DOHH2 (cell line): ENCODE results near the gene NSUN3.

ENCODE experiments used
- H3F3A ChIP-seq: fragments of 200-600 bp; sonication (generic), shearing (Covaris generic); 2 replicates; pipeline ENCODE4 v1.6.0; 2016; ENCODE audit warnings: antibody characterized with exemption, mild to moderate bottlenecking; ENCODE audit not compliant: control insufficient read depth, insufficient read depth
- H3K27ac ChIP-seq: fragments of 200-600 bp; sonication (generic); 2 replicates; pipeline ENCODE4 v1.5.1; 2014; ENCODE audit warnings: low read depth, mild to moderate bottlenecking, low read length, moderate library complexity
- H3K27me3 ChIP-seq: fragments of 200-600 bp; sonication (generic); 2 replicates; pipeline ENCODE4 v1.6.1; 2014; ENCODE audit warnings: mild to moderate bottlenecking, low read length, mixed read lengths; ENCODE audit not compliant: control insufficient read depth
- H3K36me3 ChIP-seq: fragments of 200-600 bp; sonication (generic); 2 replicates; pipeline ENCODE4 v1.6.1; 2014; ENCODE audit warnings: mild to moderate bottlenecking, low read length, moderate library complexity, mixed read lengths; ENCODE audit not compliant: control insufficient read depth
- H3K4me1 ChIP-seq: fragments of 200-600 bp; sonication (generic); 2 replicates; pipeline ENCODE4 v1.6.1; 2014; ENCODE audit warnings: mild to moderate bottlenecking, low read length, mixed read lengths; ENCODE audit not compliant: control insufficient read depth
- H3K4me2 ChIP-seq: fragments of 200-600 bp; sonication (generic); 2 replicates; pipeline ENCODE4 v1.6.0; 2014; ENCODE audit warnings: mild to moderate bottlenecking, low read length, moderate library complexity
- H3K4me3 ChIP-seq: fragments of 200-600 bp; sonication (generic); 2 replicates; pipeline ENCODE4 v1.5.1; 2014; ENCODE audit warnings: mild to moderate bottlenecking, low read length, mixed read lengths
- H3K79me2 ChIP-seq: fragments of 200-600 bp; sonication (generic); 2 replicates; pipeline ENCODE4 v1.6.1; 2014; ENCODE audit warnings: mild to moderate bottlenecking, low read length, mixed read lengths; ENCODE audit not compliant: control insufficient read depth
- H3K9me2 ChIP-seq: fragments of 200-600 bp; sonication (generic); replicated peaks from 2 replicates; pipeline ENCODE4 v1.6.1; 2014; ENCODE audit warnings: mild to moderate bottlenecking, low read length, mixed read lengths; ENCODE audit not compliant: control insufficient read depth
- H3K9me3 ChIP-seq: fragments of 200-600 bp; sonication (generic); 2 replicates; pipeline ENCODE4 v1.6.1; 2014; ENCODE audit warnings: antibody characterized with exemption, low read length, mixed read lengths; ENCODE audit not compliant: control insufficient read depth, insufficient read depth
- H4K20me1 ChIP-seq: fragments of 200-600 bp; sonication (generic); 2 replicates; pipeline ENCODE4 v1.6.0; 2014; ENCODE audit warnings: low read depth, mild to moderate bottlenecking, antibody characterized with exemption, low read length, moderate library complexity; ENCODE audit not compliant: control insufficient read depth, insufficient read depth
- CTCF ChIP-seq: fragments of 200-600 bp; sonication (generic); IDR thresholded peaks from one replicate; pipeline ENCODE4 v1.5.1; 2014; ENCODE audit warnings: antibody characterized with exemption, mild to moderate bottlenecking, low read depth, low read length; ENCODE audit not compliant: poor library complexity, severe bottlenecking
- EZH2phosphoT487 ChIP-seq: fragments of 200-600 bp; sonication (generic); IDR thresholded peaks from 2 replicates; pipeline ENCODE4 v1.6.1; 2017; ENCODE audit warnings: borderline replicate concordance, mild to moderate bottlenecking, antibody characterized with exemption, low read length, moderate library complexity, mixed read lengths

NSUN3 gene

GRCh38 chr3:94115482-94115881 lies 52.6 kb downstream of the NSUN3 start:
- H3F3A ChIP-seq = no peaks in the 10 kb centered on the region
- no peak overlapping the region for H3K4me2 ChIP-seq
- no peaks in the 10 kb centered on the region for H4K20me1 ChIP-seq
- no peaks in the 10 kb centered on the region for H3K79me2 ChIP-seq
- H3K27ac ChIP-seq = no peak overlapping the region
- no peaks in the 10 kb centered on the region for H3K4me1 ChIP-seq
- H3K36me3 ChIP-seq = peaks cover 8% of the 10 kb centered on the region
- no peaks in the 10 kb centered on the region for H3K9me3 ChIP-seq
- H3K9me2 ChIP-seq = no peaks in the 10 kb centered on the region
- no peak overlapping the region for H3K4me3 ChIP-seq
- TF ChIP-seq CTCF (no peak), EZH2phosphoT487 (no peak)
- H3K27me3 ChIP-seq = no peaks in the 10 kb centered on the region

- H3K4me2 ChIP-seq = no peak overlapping the region
- no peak overlapping the region for H3K27ac ChIP-seq
- H3K27me3 ChIP-seq = no peaks in the 10 kb centered on the region
- H4K20me1 ChIP-seq = no peaks in the 10 kb centered on the region
- no peaks in the 10 kb centered on the region for H3K9me3 ChIP-seq
- no peak overlapping the region for H3K4me3 ChIP-seq
- H3F3A ChIP-seq = no peaks in the 10 kb centered on the region
- no peaks in the 10 kb centered on the region for H3K79me2 ChIP-seq
- no peaks in the 10 kb centered on the region for H3K4me1 ChIP-seq
- no peaks in the 10 kb centered on the region for H3K9me2 ChIP-seq
- H3K36me3 ChIP-seq = no peaks in the 10 kb centered on the region
- no peak for TF ChIP-seq CTCF
- TF ChIP-seq EZH2phosphoT487 = no peak
Observed at GRCh38 chr3:94117729-94118128, 54.9 kb downstream of the NSUN3 start.

GRCh38 chr3:94118390-94118789 lies 55.5 kb downstream of the NSUN3 start:
- Histone ChIP-seq H3K4me2 (no peak overlapping the region), H3F3A (no peaks in the 10 kb centered on the region), H3K27ac (no peak overlapping the region), H3K9me2 (no peaks in the 10 kb centered on the region), H3K27me3 (no peaks in the 10 kb centered on the region), H3K4me1 (no peaks in the 10 kb centered on the region), H3K9me3 (no peaks in the 10 kb centered on the region), H3K36me3 (no peaks in the 10 kb centered on the region), H4K20me1 (no peaks in the 10 kb centered on the region), H3K4me3 (no peak overlapping the region), H3K79me2 (no peaks in the 10 kb centered on the region)
- TF ChIP-seq CTCF (no peak), EZH2phosphoT487 (no peak)

GRCh38 chr3:94121161-94121560 lies 58.3 kb downstream of the NSUN3 start:
- Histone ChIP-seq H3F3A (no peaks in the 10 kb centered on the region), H3K9me3 (no peaks in the 10 kb centered on the region), H3K27me3 (no peaks in the 10 kb centered on the region), H3K4me2 (no peak overlapping the region), H3K36me3 (no peaks in the 10 kb centered on the region), H3K9me2 (no peaks in the 10 kb centered on the region), H3K79me2 (no peaks in the 10 kb centered on the region), H4K20me1 (no peaks in the 10 kb centered on the region), H3K4me3 (no peak overlapping the region), H3K27ac (no peak overlapping the region), H3K4me1 (no peaks in the 10 kb centered on the region)
- TF ChIP-seq CTCF = no peak
